GM18519 (cell line): ENCODE data around the gene ZP2.
"Not testable (repeated sequence)": the region's sequence is repeated elsewhere in the genome, so short reads cannot be mapped to it uniquely, and the experiment has no call there.

ENCODE experiments used
- ATAC-seq: cut with Tn5 transposase; IDR thresholded peaks from one replicate; pipeline ENCODE4 v1.9.1; 2021; ENCODE audit warnings: mild to moderate bottlenecking, moderate library complexity; ENCODE audit not compliant: unreplicated experiment, low FRiP score

ZP2 gene

GRCh38 chr16:21179126-21179982, 32.0 kb downstream of the ZP2 start:
- ATAC-seq: no peak

GRCh38 chr16:21175397-21175796, 36.0 kb downstream of the ZP2 start:
- no peak for ATAC-seq

- ATAC-seq: no peak
These were observed 38.7 kb downstream of the ZP2 start for GRCh38 chr16:21172650-21173049.

GRCh38 chr16:21170116-21170515, 41.3 kb downstream of the ZP2 start:
- ATAC-seq: not testable (repeated sequence)

DNA sequence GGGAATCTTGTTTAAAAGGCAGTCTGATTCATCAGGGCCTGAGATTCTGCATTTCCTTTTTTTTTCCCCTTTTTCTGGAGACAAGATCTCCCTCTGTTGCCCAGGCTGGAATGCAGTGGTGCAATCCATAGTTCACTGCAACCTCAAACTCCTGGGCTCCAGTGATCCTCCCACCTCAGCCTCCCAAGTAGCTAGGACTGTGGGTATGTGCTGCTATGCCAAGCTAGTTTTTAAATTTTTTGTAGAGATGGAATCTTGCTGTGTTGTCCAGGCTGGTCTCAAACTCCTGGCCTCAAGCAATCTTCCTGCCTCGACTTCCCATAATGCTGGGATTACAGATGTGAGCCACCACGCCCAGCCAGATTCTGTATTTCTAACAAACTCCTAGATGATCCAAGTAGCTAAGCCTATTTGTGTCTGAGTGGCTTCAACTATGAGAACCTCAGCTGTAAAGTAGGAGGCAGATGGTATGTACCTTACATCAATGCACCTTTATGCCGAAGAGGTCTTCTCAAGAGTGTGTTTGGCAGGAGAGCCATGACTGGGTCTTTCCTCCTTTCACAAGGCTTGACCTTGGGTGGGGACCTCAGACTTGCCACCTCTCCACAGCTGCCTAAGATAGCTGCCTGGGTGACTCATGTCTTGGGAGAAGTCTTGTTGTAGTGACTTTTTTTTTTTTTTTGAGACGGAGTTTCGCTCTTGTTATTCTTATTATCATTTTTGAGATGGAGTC, 42.0 kb downstream of the ZP2 start:
- ATAC-seq: no peak

- ATAC-seq: no peak
These were observed 43.3 kb downstream of the ZP2 start for GRCh38 chr16:21167929-21168602.

DNA sequence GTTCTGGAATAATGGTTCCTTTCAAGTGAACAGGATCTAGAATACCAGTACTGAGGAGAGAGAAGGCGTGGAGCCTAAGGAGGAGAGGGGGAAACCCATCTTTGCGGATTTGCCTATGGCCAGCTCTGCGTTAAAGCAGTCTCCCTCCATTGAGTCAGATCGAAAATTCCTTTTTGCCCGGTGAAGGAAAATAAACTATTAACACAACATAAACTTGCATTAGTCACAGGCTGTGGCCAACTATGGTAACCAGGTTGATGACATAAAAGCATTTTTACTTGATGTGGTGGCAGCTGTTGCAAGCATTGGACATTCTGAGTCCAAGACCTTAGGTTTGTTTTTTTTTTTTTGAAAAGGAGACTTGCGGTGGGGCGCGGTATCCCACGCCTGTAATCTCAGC, 44.0 kb downstream of the ZP2 start:
- no peak for ATAC-seq

- no peak for ATAC-seq
These were observed 44.8 kb downstream of the ZP2 start for GRCh38 chr16:21166561-21166961.

DNA sequence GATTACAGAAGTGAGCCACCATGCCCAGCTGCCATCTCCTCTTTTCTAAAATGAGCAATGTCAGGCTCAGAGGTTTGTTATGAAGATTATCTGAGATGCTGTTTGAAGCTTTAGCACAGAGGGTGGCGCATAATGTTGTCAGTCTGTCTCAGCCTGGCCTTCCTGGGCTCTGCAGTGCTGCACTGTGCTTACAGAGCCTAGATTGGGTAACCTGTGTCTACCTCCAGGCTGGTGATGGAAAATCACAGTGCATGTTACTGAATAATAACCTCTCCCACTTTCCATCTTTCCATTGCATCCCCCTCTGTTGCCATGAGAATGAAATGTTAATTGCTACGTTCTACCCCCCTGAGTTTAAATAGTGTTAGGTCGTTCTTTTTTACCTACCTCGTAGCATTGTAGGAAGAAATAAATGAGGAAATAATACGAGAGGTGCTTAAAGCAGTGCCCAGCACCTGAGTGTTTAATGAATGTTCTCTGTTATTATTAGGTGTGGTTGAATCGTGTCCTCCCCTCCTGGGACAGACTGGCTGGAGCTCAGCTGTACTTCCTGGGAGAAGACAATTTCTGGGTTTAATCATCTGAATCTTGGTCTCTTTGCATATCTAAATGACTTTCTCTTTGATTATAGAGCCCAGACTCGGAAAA, 46.7 kb downstream of the ZP2 start:
- ATAC-seq: no peak

GRCh38 chr16:21163576-21163975, 47.8 kb downstream of the ZP2 start:
- no peak for ATAC-seq

GRCh38 chr16:21162661-21163151, 48.7 kb downstream of the ZP2 start:
- ATAC-seq: no peak

DNA sequence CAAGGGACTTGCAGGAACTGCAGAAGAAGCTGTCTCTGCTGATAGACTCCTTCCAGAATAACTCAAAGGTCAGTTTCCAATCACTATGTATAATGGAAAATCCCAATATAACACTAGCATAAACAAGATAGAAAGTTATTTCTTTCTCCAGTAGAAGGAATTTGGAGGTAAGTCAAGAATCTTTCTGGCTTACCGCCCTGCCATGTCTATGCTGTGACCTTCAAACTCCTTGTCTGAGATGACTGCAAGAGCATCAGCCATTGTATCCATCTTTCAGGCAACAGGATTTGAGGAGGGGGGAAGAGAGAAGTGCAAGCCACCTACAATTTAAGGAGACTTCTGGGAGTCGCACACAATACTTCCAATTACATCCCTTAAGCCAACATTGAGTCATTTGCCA, 50.2 kb downstream of the ZP2 start:
- ATAC-seq: no peak

DNA sequence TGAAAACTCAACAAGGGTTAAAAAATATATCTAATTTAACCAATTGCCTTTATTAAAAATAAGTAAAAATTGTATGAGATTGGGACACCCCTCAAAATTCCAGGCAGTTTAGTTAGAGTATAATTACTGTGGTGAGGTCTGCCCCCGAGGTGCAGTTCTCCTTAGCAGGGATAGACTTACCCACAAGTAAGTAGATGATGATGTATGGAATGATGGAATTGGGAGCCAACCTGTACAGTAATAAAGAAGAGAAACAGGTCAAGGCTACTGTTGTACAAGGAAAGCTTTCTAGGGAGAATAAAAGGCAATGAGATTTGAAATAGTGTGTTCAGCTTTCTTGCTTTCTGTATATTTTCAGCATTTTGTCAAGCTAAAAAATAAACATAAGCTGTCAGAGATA, 51.1 kb downstream of the ZP2 start:
- no peak for ATAC-seq

DNA sequence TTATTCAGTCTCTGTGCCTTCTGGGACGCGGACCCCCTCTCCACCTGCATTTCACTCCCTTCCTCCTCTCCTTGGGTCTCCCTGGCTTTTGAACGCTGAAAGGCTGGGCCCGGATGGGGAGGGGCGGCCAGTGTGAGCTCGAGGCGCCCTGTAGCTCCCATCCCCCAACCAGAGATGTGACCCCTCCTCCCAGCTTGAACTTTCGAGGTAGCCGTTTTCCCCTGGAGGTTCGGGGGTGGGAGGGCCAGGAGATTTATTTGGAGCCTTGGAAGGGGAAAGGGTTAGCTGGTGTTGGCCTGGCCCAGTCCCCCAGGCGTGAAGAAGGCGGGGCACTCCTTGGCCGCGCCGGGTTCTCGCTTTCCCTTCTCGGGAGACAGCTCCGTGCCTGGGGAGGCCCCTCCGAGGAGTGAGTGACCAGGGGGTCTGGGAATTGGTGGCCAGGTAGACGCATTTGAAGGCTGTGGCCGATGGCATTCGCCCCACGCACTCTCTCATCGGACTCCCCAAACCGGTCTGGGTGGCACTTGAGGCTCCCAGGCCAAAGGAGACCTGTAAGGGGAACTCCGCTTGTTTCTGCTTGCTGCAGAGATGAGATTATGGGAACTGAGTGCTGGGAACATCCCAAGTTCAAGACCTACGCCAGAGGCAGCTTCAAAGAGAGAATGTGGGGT, 52.0 kb downstream of the ZP2 start:
- no peak for ATAC-seq

- no peak for ATAC-seq
These were observed 52.9 kb downstream of the ZP2 start, which contains the start of gene LDAF1 for GRCh38 chr16:21158208-21159110. TSS of gene LDAF1 (plus strand) at chr16:21158674. CDS start at chr16:21161183, 2,509 bp downstream.

DNA sequence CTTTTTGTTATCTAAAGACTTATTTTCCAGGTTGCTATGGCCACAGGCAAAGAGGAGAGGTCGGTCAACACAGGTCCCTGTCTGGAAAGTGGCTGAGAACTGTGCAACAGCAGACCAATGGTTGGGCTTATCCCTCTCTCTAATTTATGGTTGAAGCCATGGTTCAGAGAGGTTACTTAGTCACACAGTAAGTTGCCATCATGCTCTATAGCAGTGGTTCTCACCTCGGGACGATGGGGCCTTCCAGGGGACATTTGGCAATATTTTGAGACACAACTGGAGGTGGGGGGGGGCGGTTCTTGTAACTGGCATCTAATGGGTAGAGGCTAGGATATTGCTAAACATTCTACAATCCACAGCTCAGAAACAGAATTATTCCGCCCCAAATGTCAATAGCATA, 53.7 kb downstream of the ZP2 start:
- ATAC-seq: no peak

GRCh38 chr16:21156767-21157467, 54.5 kb downstream of the ZP2 start:
- no peak for ATAC-seq

- not testable (repeated sequence) for ATAC-seq
These were observed 55.4 kb downstream of the ZP2 start for GRCh38 chr16:21156011-21156410.
